Measurements from ENCODE around the gene OR7C1. TPM values are rescaled to one million over a fixed set of nuclear protein-coding genes. Genes with fewer than 3 reads are reported as not detected.

The OR7C1 gene
- total and polyA plus RNA-seq, 2 of the 8 experiments (the other 6 are each of a cell fraction or from before 2014, with no cell fraction given): not detected

DNA sequence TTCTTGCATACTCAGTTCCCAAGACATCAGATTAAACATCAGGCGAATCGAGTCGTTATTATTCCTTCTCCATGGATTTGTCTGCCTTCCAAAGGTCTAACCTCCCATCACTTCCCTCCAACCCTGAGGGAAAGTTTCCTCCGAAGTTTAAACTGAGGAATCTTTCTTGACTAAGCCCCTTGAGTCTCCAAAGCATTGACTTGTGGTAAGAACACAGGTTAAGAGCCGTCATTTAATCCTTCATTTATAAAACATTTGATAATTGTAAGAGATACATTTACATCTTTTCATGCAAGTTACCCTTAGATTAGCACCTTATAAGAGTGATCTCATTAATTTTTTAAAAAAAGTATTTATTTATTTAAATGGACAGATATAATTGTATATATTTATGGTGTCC lies 13.8 kb upstream of the OR7C1 start, which contains the start of gene OR7A10:
OR7A10 (minus strand) TSS at position 101 of the 400 bp plus-strand sequence. CDS start 7,045 bp downstream, outside the sequence.
- Histone ChIP-seq H3K79me2 (ENCODE audit: control insufficient read depth in 1 of 2, insufficient read depth in 2 of 2, low read length in 2 of 2) (no peaks in the 10 kb centered on the region), H4K8ac (ENCODE audit: extremely low read depth, insufficient read depth, low read length) (no peak within 1 kb of the TSS), H2BK120ac (replicated peaks; ENCODE audit: low read depth, low read length) (no peak within 1 kb of the TSS), H4K20me1 (replicated peaks in 1 of 2; ENCODE audit: control insufficient read depth in 1 of 2, insufficient read depth in 2 of 2, low read length in 2 of 2) (no peaks in the 10 kb centered on the region), H3K36me3 (ENCODE audit: control insufficient read depth in 2 of 4, insufficient read depth in 4 of 4, low read length in 3 of 4) (no peaks in the 10 kb centered on the region), H3K9me3 (ENCODE audit: insufficient read depth in 2 of 2, low read depth in 1 of 2, low read length in 1 of 2) (peaks cover 51 to 56% of the 10 kb centered on the region in 2 experiments), H3K27ac (ENCODE audit: low read depth, low read length) (no peak within 1 kb of the TSS), H2BK20ac (ENCODE audit: low read length) (no peak within 1 kb of the TSS), H3K23me2 (ENCODE audit: low read depth, low read length) (no peaks in the 10 kb centered on the region), H3K9ac (replicated peaks in 1 of 4; ENCODE audit: extremely low read depth in 1 of 4, low read depth in 3 of 4, low read length in 3 of 4) (no peak within 1 kb of the TSS), H3K18ac (ENCODE audit: extremely low read depth, low read length) (no peak within 1 kb of the TSS), H3K4me1 (replicated peaks in 1 of 4; ENCODE audit: control insufficient read depth in 3 of 4, insufficient read depth in 4 of 4, low read length in 3 of 4) (no peaks in the 10 kb centered on the region), H3K4me2 (ENCODE audit: insufficient read depth in 1 of 2, low read depth in 2 of 2, low read length in 2 of 2) (no peak within 1 kb of the TSS), H3K4ac (replicated peaks; ENCODE audit: insufficient read length, low read depth, low read length) (no peak within 1 kb of the TSS), H2AK5ac (ENCODE audit: low read depth, low read length) (no peak within 1 kb of the TSS), H4K91ac (replicated peaks; ENCODE audit: insufficient read length, low read length) (no peak within 1 kb of the TSS), H3K4me3 (ENCODE audit: extremely low read depth in 1 of 4, insufficient read depth in 2 of 4, low read depth in 3 of 4, low read length in 4 of 4) (no peak within 1 kb of the TSS), H3K27me3 (replicated peaks in 1 of 4; ENCODE audit: control insufficient read depth in 3 of 4, extremely low read depth in 1 of 4, insufficient read depth in 3 of 4, low read length in 3 of 4) (no peaks in the 10 kb centered on the region), H3K56ac (replicated peaks; ENCODE audit: insufficient read length, low read depth, low read length) (no peak within 1 kb of the TSS), H2BK15ac (ENCODE audit: low read length) (no peak within 1 kb of the TSS), H3K79me1 (ENCODE audit: low read depth, low read length) (no peaks in the 10 kb centered on the region), H2BK5ac (ENCODE audit: low read depth, low read length) (no peak within 1 kb of the TSS), H3K14ac (ENCODE audit: insufficient read length) (no peak within 1 kb of the TSS), H4K5ac (ENCODE audit: insufficient read length, low read depth, low read length) (no peak within 1 kb of the TSS), H2BK12ac (ENCODE audit: low read depth, low read length) (no peak within 1 kb of the TSS), H3K23ac (ENCODE audit: insufficient read length) (no peak within 1 kb of the TSS), H2AFZ (ENCODE audit: low read length) (no peak within 1 kb of the TSS)
- TF ChIP-seq KDM5A (IDR thresholded peaks at IDR 0.05; ENCODE audit: low read length): no peak
- TF ChIP-seq RXRA (IDR thresholded peaks at IDR 0.05; ENCODE audit: insufficient read depth, low read depth, low read length): no peak
- TF ChIP-seq YY1 (IDR thresholded peaks at IDR 0.05; ENCODE audit: low read depth, low read length): no peak
- TF ChIP-seq SP1 (IDR thresholded peaks at IDR 0.05; ENCODE audit: low read depth, low read length): no peak
- no peak for TF ChIP-seq GTF2F1 (IDR thresholded peaks at IDR 0.05; ENCODE audit: borderline replicate concordance, low read depth, low read length)
- no peak for TF ChIP-seq SUZ12 (IDR thresholded peaks at IDR 0.05; ENCODE audit: low read length)
- TF ChIP-seq JUN (IDR thresholded peaks at IDR 0.05; ENCODE audit: low read depth, low read length): no peak
- TF ChIP-seq RFX5 (IDR thresholded peaks at IDR 0.05; ENCODE audit: borderline replicate concordance, low read depth, low read length): no peak
- TF ChIP-seq, protein P1, sequence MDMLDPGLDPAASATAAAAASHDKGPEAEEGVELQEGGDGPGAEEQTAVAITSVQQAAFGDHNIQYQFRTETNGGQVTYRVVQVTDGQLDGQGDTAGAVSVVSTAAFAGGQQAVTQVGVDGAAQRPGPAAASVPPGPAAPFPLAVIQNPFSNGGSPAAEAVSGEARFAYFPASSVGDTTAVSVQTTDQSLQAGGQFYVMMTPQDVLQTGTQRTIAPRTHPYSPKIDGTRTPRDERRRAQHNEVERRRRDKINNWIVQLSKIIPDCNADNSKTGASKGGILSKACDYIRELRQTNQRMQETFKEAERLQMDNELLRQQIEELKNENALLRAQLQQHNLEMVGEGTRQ (IDR thresholded peaks at IDR 0.05; ENCODE audit: low read length): no peak
- FAIRE-seq (no peak), DNase-seq (ENCODE audit: low read depth in 1 of 2, low spot score in 2 of 2) (no peak)
- 90% methylated on average over 5 of the region's 5 CpGs; no CpG with 5 or more reads in 1 of the 2 experiments for WGBS, 2 experiments (ENCODE audit: extremely low coverage in 1 of 2, insufficient coverage in 1 of 2, insufficient read length in 1 of 2, insufficient replicate concordance in 2 of 2, low coverage in 1 of 2, low lambda C conversion rate in 2 of 2, missing lambda C conversion rate in 1 of 2)
- POLR2A ChIA-PET (ENCODE audit: partially characterized antibody): interaction anchor here (0.7 kb wide), 1 partner anchor 102 kb away, joined by 3 read pairs; no protein-coding TSS in a partner anchor
- CTCF ChIA-PET (ENCODE audit: partially characterized antibody): no interaction called here

All from H1 (cell line).